GM04504 (cell line): ENCODE measurements around the gene NOX5.

Experiments used
- DNase-seq: peaks from one replicate; pipeline ENCODE4 v3.0.0-alpha.2; 2012; ENCODE audit warnings: low read depth

The NOX5 gene

DNA sequence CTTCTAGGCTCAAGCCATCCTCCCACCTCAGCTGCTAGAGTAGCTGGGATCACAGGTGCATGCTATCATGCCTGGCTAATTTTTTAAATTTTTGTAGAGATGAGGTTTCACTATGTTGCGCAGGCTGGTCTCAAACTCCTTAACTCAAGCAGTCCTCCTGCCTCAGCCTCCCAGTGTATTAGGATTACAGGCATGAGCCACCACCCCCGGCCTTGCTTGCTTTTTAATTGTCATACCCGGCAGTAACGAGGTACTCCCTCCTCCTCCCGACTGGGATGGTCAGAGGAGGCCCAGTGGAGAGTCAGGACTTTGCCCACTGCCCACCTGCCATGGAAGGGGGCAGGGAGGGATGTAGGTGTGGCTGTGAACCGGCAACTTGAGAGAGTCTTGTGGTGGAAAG lies 4.5 kb downstream of the NOX5 start:
- DNase-seq: no peak

DNA sequence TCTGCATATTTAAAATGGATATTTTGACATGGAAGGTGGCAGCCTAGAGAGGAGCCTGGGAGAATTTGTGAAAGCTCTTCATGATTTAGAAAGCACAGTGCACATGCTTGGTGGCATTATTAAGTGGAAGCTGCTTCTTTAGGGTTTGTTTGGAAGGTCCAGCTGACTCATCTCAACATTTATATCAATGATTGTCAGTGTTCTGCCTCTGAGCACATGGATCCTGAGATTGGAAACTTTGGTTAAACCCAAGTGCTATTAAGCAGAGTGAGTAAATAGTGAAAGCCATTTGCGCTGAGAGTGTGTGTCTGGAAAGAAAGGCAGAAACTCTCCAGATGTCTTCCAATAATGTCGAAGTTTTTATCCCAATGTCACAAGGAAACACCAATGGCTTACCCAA lies 7.4 kb downstream of the NOX5 start:
- DNase-seq: no peak

DNA sequence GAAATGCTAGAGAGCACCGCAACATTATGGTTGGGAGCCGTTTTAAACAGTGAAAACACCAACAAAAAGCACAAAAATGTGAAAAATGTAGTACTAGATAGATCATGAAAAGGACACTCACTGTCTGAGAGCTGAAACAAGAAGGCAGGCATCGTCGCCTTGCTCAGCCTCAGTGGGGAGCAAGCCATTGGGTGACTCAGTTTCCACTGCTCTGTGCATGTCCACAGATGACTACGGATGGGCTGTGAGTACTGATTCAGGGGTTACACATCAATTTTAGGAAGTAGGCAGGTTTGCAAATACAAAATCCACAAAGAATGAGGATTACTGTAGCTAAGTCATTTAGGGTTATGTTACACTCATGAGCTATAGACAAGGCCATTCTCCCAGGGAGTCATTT lies 10.8 kb downstream of the NOX5 start:
- no peak for DNase-seq

DNA sequence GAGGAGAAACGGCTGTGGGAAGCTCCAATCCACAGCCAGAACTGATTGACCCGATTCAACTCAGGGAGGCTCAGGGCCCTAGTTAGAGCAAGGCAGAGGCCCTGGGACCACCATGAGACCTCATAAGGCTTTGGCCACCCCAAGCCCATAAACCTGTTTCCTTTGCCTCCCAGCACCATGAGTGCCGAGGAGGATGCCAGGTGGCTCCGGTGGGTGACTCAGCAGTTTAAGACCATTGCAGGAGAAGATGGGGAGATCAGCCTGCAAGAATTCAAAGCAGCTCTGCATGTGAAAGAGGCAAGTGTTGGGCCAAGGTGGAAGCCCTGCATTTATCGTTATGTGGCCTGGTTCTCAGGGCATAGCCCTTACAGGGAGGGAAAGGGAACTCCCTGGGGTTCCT lies 11.9 kb downstream of the NOX5 start:
- no peak for DNase-seq

GRCh38 chr15:69027976-69028518 lies 13.6 kb downstream of the NOX5 start:
- no peak for DNase-seq

GRCh38 chr15:69031013-69032001 lies 16.8 kb downstream of the NOX5 start:
- no peak for DNase-seq

- DNase-seq: no peak
These were observed 17.5 kb downstream of the NOX5 start for GRCh38 chr15:69032031-69032430.

GRCh38 chr15:69032703-69033373 lies 18.3 kb downstream of the NOX5 start:
- no peak for DNase-seq

- peak; percentile 47 for DNase-seq
These were observed 19.9 kb downstream of the NOX5 start for GRCh38 chr15:69034352-69034751.

DNA sequence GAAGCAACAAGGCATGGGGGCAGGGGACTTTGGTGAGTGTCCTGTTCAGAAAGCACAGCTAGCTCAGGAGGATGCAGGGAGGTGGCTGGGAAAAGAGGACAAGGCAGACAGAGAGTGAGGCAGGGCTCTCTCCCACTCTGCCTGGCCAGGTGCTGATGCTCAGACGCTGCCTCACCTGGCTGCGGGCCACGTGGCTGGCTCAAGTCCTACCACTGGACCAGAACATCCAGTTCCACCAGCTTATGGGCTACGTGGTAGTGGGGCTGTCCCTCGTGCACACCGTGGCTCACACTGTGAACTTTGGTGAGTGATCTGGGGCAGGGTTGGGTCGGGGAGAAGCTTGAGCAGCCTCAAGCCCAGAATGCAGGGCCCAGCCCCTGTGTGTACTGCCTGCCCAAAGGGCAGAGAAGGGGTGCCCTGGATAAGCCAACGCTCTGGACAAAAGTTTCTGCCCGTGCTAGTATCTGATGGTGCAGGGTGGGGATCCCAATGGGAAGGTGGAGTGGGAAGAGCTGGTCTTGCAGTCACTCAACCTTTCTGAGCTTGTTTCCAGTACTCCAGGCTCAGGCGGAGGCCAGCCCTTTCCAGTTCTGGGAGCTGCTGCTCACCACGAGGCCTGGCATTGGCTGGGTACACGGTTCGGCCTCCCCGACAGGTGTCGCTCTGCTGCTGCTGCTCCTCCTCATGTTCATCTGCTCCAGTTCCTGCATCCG lies 20.9 kb downstream of the NOX5 start:
- DNase-seq: no peak

GRCh38 chr15:69035918-69036258 lies 21.4 kb downstream of the NOX5 start:
- no peak for DNase-seq

DNA sequence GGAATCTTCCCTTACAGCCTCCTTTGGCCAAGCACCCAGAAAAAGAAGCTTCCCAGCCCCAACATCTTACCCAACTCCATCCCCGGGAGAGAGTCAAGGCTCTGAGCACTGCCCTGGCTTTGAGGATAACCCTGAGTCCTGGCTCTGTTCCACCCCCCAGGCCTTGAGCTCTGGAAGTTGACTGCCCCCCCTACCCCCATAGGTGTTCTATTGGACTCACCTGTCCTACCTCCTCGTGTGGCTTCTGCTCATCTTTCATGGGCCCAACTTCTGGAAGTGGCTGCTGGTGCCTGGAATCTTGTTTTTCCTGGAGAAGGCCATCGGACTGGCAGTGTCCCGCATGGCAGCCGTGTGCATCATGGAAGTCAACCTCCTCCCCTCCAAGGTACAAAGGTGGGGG lies 22.3 kb downstream of the NOX5 start:
- no peak for DNase-seq

- DNase-seq: no peak
These were observed 23.0 kb downstream of the NOX5 start for GRCh38 chr15:69037482-69037881.

DNA sequence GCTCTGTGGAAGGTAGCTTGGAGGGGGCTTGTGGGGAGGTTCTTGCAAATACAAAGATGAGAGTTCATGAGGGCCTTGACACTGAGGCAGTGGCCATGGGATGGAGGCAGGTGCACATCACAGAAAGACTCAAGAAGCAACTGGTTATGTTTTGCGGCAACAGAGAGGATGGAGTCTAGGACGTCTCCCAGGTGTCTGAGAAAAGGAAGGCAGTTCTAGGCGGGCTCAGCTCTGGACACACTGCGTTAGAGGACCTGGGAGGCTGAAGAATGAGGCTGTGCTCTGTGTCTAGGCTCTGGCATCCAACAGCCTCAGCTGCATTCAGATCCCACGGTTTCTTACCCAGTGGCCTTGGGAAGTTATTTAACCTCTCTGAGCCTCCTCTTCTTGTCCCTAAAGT lies 23.5 kb downstream of the NOX5 start:
- DNase-seq: no peak

GRCh38 chr15:69038508-69038907 lies 24.0 kb downstream of the NOX5 start:
- no peak for DNase-seq

- DNase-seq: no peak
These were observed 25.2 kb downstream of the NOX5 start for GRCh38 chr15:69039516-69040225.

DNA sequence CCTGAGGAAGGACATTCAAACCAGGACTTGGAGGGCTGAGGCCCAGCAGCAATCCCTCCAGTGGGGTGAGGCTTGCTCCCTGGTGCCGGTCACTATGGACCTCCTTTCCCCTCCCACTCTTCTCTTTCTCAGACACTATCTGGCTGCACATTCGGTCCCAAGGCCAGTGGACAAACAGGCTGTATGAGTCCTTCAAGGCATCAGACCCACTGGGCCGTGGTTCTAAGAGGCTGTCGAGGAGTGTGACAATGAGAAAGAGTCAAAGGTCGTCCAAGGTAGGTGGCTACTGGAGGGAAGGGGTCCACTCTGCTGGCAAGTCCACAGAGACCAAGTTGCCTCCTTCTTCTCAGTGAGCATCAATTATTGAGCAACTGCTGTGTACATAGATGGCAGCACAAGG lies 28.0 kb downstream of the NOX5 start:
- DNase-seq: no peak

DNA sequence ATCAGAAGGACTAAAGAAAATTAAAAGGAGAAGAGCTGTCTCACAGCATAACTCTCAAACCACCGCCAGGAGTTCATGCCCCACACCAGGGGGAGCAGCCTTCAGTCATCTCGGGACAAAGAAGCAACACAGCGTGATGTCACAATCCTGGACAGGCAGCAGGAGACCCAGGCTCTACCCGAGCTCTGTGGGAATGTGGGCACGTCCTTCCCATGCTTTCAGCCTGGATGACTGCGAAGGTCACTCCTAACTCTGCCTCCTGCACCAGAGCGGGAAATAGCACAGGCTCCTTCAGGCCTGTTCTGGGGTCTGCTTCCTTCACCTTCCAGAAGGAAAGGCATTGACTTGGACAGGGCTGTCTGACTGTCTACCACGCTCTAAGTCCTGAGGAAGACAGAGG lies 31.3 kb downstream of the NOX5 start:
- no peak for DNase-seq

DNA sequence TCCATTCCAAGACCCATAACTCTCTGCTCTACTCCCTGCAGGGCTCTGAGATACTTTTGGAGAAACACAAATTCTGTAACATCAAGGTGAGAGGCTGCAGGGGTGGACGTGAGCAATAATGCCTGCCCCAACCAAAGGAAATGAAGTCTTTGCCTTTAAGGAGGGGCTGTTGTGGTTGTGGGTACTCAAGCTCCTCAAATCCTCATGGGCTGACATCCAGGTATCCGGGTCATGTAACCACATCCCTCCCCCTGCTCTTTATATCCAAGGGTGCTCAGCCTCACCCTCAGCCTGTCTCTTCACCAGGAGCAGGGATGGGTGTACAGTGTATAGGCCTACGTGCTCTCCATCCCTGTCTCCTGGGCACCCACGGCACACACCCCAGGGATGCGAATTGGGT lies 32.3 kb downstream of the NOX5 start:
- no peak for DNase-seq

GRCh38 chr15:69049976-69050375 lies 35.5 kb downstream of the NOX5 start:
- DNase-seq: no peak

DNA sequence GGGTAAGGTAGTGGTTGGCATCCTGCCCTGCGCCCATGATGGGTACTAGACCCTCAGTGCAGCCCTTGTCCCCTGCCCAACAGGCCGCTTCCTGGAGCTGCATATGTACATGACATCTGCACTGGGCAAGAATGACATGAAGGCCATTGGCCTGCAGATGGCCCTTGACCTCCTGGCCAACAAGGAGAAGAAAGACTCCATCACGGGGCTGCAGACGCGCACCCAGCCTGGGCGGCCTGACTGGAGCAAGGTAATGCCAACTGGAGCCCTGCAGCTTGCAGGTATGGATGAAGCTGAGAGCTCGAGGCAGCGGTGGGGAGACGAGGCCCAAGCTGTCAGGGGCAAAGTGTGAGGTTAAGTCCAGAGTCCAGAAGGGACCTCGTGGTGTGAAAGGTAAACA lies 40.8 kb downstream of the NOX5 start:
- DNase-seq: no peak

DNA sequence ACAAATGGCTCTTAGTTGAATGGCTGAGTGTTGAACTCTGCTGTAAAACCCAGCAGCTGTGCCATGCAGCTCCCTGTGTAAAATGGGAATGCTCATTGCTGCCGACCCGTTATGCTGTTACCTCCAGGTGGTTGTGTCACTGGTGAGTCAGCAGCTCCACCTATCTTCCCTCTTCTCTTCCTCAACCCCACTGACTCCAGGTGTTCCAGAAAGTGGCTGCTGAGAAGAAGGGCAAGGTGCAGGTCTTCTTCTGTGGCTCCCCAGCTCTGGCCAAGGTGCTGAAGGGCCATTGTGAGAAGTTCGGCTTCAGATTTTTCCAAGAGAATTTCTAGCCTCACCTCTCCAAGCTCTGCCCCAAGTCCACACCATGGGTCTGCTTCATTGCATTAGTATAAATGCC lies 41.9 kb downstream of the NOX5 start:
- no peak for DNase-seq
